GM12878 (cell line): Measurements from ENCODE around the gene DCBLD1. TPM values are rescaled to one million over a fixed set of nuclear protein-coding genes. Genes with fewer than 3 reads are reported as not detected.

Experiments used
- ATAC-seq: fragments of 200-7000 bp; cut with Tn5 transposase; 3 replicates; pipeline ENCODE4 v1.9.1; 2020; ENCODE audit warnings: mild to moderate bottlenecking, moderate library complexity
- BruUV-seq: library from RNA; stranded (reverse); fragments of 400-500 nt; replicated peaks from 2 replicates; lab custom pipeline; 2021; lab: Mats Ljungman, UMichigan
- CTCF ChIA-PET: fragments of 300-600 bp; sonication (Branson Sonifier 250); formaldehyde crosslinking; extraction: SDS; loops from one replicate; lab custom pipeline; 2021; ENCODE audit warnings: inconsistent platforms; lab: Yijun Ruan, JAX
- POLR2A ChIA-PET: fragments of 350-600 bp; formaldehyde crosslinking; extraction: SDS; loops from one replicate; lab custom pipeline; 2021; ENCODE audit warnings: inconsistent platforms; lab: Charles Lee
- RAD21 ChIA-PET: fragments of 300-600 bp; sonication (Branson Sonifier 250); formaldehyde crosslinking; loops from one replicate; lab custom pipeline; 2023; ENCODE audit warnings: antibody characterized with exemption; ENCODE audit not compliant: unreplicated experiment; lab: Charles Lee
- SMC1A ChIA-PET: fragments of 300-600 bp; sonication (Branson Sonifier 250); formaldehyde crosslinking; loops from one replicate; lab custom pipeline; 2023; ENCODE audit not compliant: unreplicated experiment, uncharacterized antibody; lab: Charles Lee
- DNase-seq: peaks from one replicate; pipeline ENCODE4 v3.0.0-alpha.2; 2011; ENCODE audit warnings: low read depth, low spot score
- FAIRE-seq: peaks from 3 replicates; lab custom pipeline; 2011; peaks lifted over from hg19 to GRCh38; lab: Jason Lieb, UNC
- H2AFZ ChIP-seq: 2 replicates; pipeline ENCODE4 v1.6.0; 2011; ENCODE audit warnings: low read depth, low read length, control low read depth; ENCODE audit not compliant: control insufficient read depth
- H3K27ac ChIP-seq: 2 replicates; pipeline ENCODE4 v1.5.1; 2011; ENCODE audit warnings: control low read depth; ENCODE audit not compliant: control insufficient read depth, insufficient read depth
- H3K27me3 ChIP-seq, 2 experiments: replicated peaks in 1 of 2; 2 replicates each; pipeline versions ENCODE4 v1.6.0 to v1.6.1; 2011; ENCODE audit warnings: low read length in 1 of 2; ENCODE audit not compliant: control insufficient read depth in 2 of 2, insufficient read depth in 2 of 2
- H3K36me3 ChIP-seq, 2 experiments: 2 replicates each; pipeline ENCODE4 v1.5.1; 2011; ENCODE audit warnings: low read length in 1 of 2; ENCODE audit not compliant: control insufficient read depth in 2 of 2, insufficient read depth in 2 of 2
- H3K4me1 ChIP-seq: 2 replicates; pipeline ENCODE4 v1.6.1; 2011; ENCODE audit warnings: mild to moderate bottlenecking, low read length, moderate library complexity, mixed read lengths; ENCODE audit not compliant: control insufficient read depth, insufficient read depth
- H3K4me2 ChIP-seq: 2 replicates; pipeline ENCODE4 v1.6.0; 2011; ENCODE audit warnings: control low read depth; ENCODE audit not compliant: control insufficient read depth, insufficient read depth
- H3K4me3 ChIP-seq: fragments of 200-600 bp; sonication (generic); 2 replicates; pipeline ENCODE4 v1.5.1; 2016
- H3K79me2 ChIP-seq: 2 replicates; pipeline ENCODE4 v1.6.0; 2011; ENCODE audit warnings: low read length; ENCODE audit not compliant: control insufficient read depth, insufficient read depth
- H3K9ac ChIP-seq: 2 replicates; pipeline ENCODE4 v1.8.0; 2011; ENCODE audit warnings: low read length, control low read depth, mixed read lengths; ENCODE audit not compliant: control insufficient read depth, insufficient read depth
- H3K9me3 ChIP-seq: replicated peaks from 3 replicates; pipeline ENCODE4 v1.5.1; 2011; ENCODE audit warnings: mild to moderate bottlenecking, low read length; ENCODE audit not compliant: control insufficient read depth, insufficient read depth
- H4K20me1 ChIP-seq: 2 replicates; pipeline ENCODE4 v1.6.0; 2011; ENCODE audit not compliant: control insufficient read depth, insufficient read depth
- NFYA ChIP-seq: IDR thresholded peaks from 2 replicates; pipeline ENCODE4 v1.6.1; 2011; ENCODE audit warnings: low read depth, mild to moderate bottlenecking, low read length, improper control_type of control experiment, borderline replicate concordance
- RB1 ChIP-seq: fragments of 450-650 bp; formaldehyde crosslinking; IDR thresholded peaks from 2 replicates; pipeline ENCODE4 v1.6.1; 2017; ENCODE audit warnings: mild to moderate bottlenecking, borderline replicate concordance
- SP1 ChIP-seq: IDR thresholded peaks from one replicate; pipeline ENCODE4 v1.6.1; 2011; ENCODE audit warnings: low read depth, low read length
- SRF ChIP-seq, 2 experiments: IDR thresholded peaks; 2 replicates each; pipeline ENCODE4 v1.6.1; 2011; ENCODE audit warnings: low read depth in 2 of 2, low read length in 2 of 2, mild to moderate bottlenecking in 1 of 2, moderate library complexity in 1 of 2
- WRNIP1 ChIP-seq: IDR thresholded peaks from 2 replicates; pipeline ENCODE4 v1.6.1; 2011; ENCODE audit warnings: low read depth, low read length, improper control_type of control experiment, borderline replicate concordance
- WGBS: methylation state at CpG from one replicate; pipeline ENCODE4 v1.1.6; 2016; ENCODE audit warnings: low lambda C conversion rate; ENCODE audit not compliant: insufficient replicate concordance, insufficient coverage; ENCODE audit errors: missing lambda C conversion rate; 5-methylcytosine and 5-hydroxymethylcytosine counted together
- in situ Hi-C: fragments of 300-500 bp; cut with MboI; formaldehyde crosslinking; loops from 9 replicates; pipeline ENCODE4 v1.14.3; 2018; ENCODE audit warnings: mixed read lengths
- intact Hi-C: fragments of 100-400 bp; cut with micrococcal nuclease; formaldehyde crosslinking; loops from one replicate; pipeline ENCODE4 v1.14.2; 2022; ENCODE audit not compliant: unreplicated experiment
- polyA plus RNA-seq, 11 experiments: library from polyadenylated mRNA; depleted of rRNA in 4 of 11; unstranded in 6 of 11; stranded (reverse) in 5 of 11; fragments of >200 nt; fragmentation: Nextera tagmentation in 4 of 11; fragmentation: Illumina TruSeq in 1 of 11; extraction: Ambion mirVana in 4 of 11; extraction: Trizol in 1 of 11; gene quantifications; 1 replicate in 1 of 11; 2 replicates in 10 of 11; pipeline versions ENCODE4 v1.2.1 to v1.2.3, GENCODE V29; 2011 to 2016; ENCODE audit warnings: inconsistent platforms in 2 of 11, missing spikeins in 2 of 11, low read depth in 1 of 11
- total RNA-seq, 4 experiments: library from RNA; depleted of rRNA in 3 of 4; stranded (reverse); fragments of >200 nt in 3 of 4; fragmentation: Illumina TruSeq in 1 of 4; extraction: Trizol in 1 of 4; gene quantifications; 2 replicates each; pipeline versions ENCODE4 v1.2.1 to v1.2.3, GENCODE V29; 2013 to 2021
- TF ChIP-seq, protein P1 (sequence below): fragments of 450-650 bp; IDR thresholded peaks from 2 replicates; pipeline ENCODE4 v1.6.1; 2017; ENCODE audit warnings: mild to moderate bottlenecking, low read depth, inconsistent platforms; ENCODE audit not compliant: poor library complexity, severe bottlenecking

The DCBLD1 gene
- total and polyA plus RNA-seq, 10 of the 15 experiments (the other 5 are each of a cell fraction or from before 2014, with no cell fraction given): 0.92 to 9.2 (median 8.3) TPM

DNA sequence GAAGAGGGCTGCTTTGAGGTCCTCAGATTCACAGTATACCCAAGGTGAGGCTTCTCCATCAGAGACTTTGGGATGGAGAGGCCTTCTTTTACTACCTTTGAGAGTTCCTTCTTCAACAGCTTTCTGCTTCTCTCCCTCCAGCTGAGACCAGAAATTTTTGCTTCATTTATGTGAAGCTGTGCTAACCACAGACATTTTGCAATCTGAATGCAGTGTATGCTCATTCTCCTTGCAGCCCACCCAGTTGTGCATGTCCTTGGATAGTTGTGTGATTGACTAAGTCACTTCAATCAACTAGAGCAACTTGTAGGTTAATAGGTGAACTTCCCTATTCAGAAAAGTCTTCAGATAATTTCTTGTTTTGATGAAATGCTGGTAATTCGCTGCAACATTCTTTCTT, 20.1 kb downstream of the DCBLD1 start:
- no TSS peak for BruUV-seq
- WGBS: 4% methylated on average over 1 of the region's 1 CpG
- Histone ChIP-seq H3K79me2 (no peaks in the 10 kb centered on the region; the same call in 1 of the 2 replicates), H3K36me3 (no peaks in the 10 kb centered on the region; a peak in 2 of 4 replicates), H3K27me3 (no peaks in the 10 kb centered on the region), H3K27ac (no peak overlapping the region), H3K9me3 (no peaks in the 10 kb centered on the region), H3K4me3 (no peak overlapping the region), H3K9ac (no peak overlapping the region), H3K4me1 (peaks cover 5% of the 10 kb centered on the region), H3K4me2 (no peak overlapping the region), H4K20me1 (no peaks in the 10 kb centered on the region), H2AFZ (no peak overlapping the region)
- in situ Hi-C loops: no loop called here
- SMC1A ChIA-PET: no interaction called here
- DNase-seq (no peak), FAIRE-seq (no peak), ATAC-seq (no peak)
- TF ChIP-seq, protein P1, sequence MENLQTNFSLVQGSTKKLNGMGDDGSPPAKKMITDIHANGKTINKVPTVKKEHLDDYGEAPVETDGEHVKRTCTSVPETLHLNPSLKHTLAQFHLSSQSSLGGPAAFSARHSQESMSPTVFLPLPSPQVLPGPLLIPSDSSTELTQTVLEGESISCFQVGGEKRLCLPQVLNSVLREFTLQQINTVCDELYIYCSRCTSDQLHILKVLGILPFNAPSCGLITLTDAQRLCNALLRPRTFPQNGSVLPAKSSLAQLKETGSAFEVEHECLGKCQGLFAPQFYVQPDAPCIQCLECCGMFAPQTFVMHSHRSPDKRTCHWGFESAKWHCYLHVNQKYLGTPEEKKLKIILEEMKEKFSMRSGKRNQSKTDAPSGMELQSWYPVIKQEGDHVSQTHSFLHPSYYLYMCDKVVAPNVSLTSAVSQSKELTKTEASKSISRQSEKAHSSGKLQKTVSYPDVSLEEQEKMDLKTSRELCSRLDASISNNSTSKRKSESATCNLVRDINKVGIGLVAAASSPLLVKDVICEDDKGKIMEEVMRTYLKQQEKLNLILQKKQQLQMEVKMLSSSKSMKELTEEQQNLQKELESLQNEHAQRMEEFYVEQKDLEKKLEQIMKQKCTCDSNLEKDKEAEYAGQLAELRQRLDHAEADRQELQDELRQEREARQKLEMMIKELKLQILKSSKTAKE: no peak
- TF ChIP-seq RB1 (no peak), NFYA (no peak)
- RAD21 ChIA-PET: no interaction called here
- CTCF ChIA-PET: no interaction called here
- intact Hi-C loops: no loop called here
- POLR2A ChIA-PET: no interaction called here

DNA sequence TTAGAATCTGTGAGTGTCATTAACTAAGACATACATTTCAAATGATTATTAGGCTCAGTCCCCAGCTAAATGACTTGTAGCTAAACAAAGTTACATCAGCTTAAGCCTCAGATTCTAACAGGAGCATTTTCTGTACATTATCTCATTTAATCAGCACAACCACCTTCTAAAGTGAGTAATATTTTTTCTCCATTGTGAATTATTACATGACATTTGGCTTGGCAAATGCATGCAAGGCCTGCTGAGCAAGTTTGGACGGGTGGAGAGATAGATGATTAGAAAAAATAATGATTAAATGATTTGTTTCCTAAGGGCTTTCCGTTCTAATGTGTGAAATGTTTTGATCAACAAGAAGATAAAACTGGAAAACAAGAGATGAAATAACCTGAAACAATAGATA, 20.7 kb downstream of the DCBLD1 start:
- ChIA-PET SMC1A (interaction anchor here (1.0 kb wide), 1 partner anchor 54 kb away, joined by 3 read pairs; no protein-coding TSS in a partner anchor), POLR2A (no interaction called here), CTCF (interaction anchor here (1.1 kb wide), 1 partner anchor 101 kb away, joined by 3 read pairs; no protein-coding TSS in a partner anchor), RAD21 (no interaction called here)
- Histone ChIP-seq H3K27ac (no peak overlapping the region), H3K36me3 (no peaks in the 10 kb centered on the region; a peak in 2 of 4 replicates), H3K9ac (no peak overlapping the region), H3K4me3 (no peak overlapping the region), H3K79me2 (no peaks in the 10 kb centered on the region; the same call in 1 of the 2 replicates), H3K4me2 (no peak overlapping the region), H3K27me3 (no peaks in the 10 kb centered on the region), H2AFZ (no peak overlapping the region), H3K4me1 (peaks cover 5% of the 10 kb centered on the region), H4K20me1 (no peaks in the 10 kb centered on the region), H3K9me3 (no peaks in the 10 kb centered on the region)
- no peak for DNase-seq
- in situ Hi-C loops: no loop called here
- ATAC-seq: no peak
- no TSS peak for BruUV-seq
- intact Hi-C loops: no loop called here
- TF ChIP-seq WRNIP1 (no peak), SRF (IDR thresholded peaks at IDR 0.05; ENCODE audit: low read depth in 2 of 2, low read length in 2 of 2) (no peak), SP1 (no peak)
- 53% methylated on average over 2 of the region's 2 CpGs for WGBS
- no peak for FAIRE-seq
